Keratinocyte (primary cell): ENCODE data around the gene IST1.

ENCODE experiments used
- CTCF ChIP-seq, 3 experiments: IDR thresholded peaks in 1 of 3; conservative IDR thresholded peaks in 1 of 3; optimal IDR thresholded peaks in 1 of 3; 2 replicates in 2 of 3; 3 replicates in 1 of 3; pipeline versions ENCODE3 to v1.5.1; 2011; ENCODE audit warnings: low read length in 3 of 3, mild to moderate bottlenecking in 3 of 3, moderate library complexity in 2 of 3, control low read depth in 1 of 3, inconsistent platforms in 1 of 3; ENCODE audit not compliant: insufficient read depth in 2 of 3; ENCODE audit errors: extremely low read depth in 1 of 3
- EZH2 ChIP-seq: IDR thresholded peaks from one replicate; pipeline ENCODE4 v1.6.1; 2012; ENCODE audit warnings: inconsistent platforms, mild to moderate bottlenecking, low read length, moderate library complexity

- TF ChIP-seq CTCF (optimal IDR thresholded peaks at IDR 0.05 in 1 of 3, IDR thresholded peaks at IDR 0.05 in 1 of 3, conservative IDR thresholded peaks at IDR 0.05 in 1 of 3; ENCODE audit: extremely low read depth in 1 of 3, insufficient read depth in 2 of 3, low read length in 3 of 3) (no peak), EZH2 (no peak)
These were observed 42.8 kb upstream of the IST1 start for GRCh38 chr16:71852561-71852960.
